ENCODE measurements around the gene LIPM.

LIPM gene

DNA sequence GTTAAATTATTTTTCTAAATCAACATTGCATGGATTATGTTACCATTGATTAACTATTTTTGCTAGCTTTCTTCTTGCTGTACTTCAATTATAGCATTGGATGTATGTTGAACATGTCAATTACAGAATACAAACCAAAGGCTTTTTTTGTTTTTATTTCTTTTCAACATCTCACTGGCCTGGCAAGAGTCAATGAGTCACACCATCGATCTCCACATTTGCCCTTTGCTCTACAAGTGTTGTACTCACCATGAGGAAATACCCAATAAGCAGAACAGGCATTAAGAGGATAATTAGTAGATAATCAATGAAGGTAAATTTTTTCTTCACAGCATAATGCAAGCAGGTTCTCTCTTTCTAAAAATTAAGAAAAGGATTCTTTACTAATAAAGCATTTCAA, 25.8 kb downstream of the LIPM start:
- Histone ChIP-seq H3K4me1 (ENCODE audit: control insufficient read depth in 2 of 2, insufficient read depth in 1 of 2, low read depth in 1 of 2, low read length in 2 of 2) (no peaks in the 10 kb centered on the region), H3K9me3 (replicated peaks in 1 of 2; ENCODE audit: control insufficient read depth in 2 of 2, insufficient read depth in 1 of 2, low read depth in 1 of 2, low read length in 2 of 2) (no peaks in the 10 kb centered on the region), H4K8ac (ENCODE audit: low read depth, low read length) (no peak overlapping the region), H3K27ac (replicated peaks; ENCODE audit: low read length) (no peak overlapping the region), H3K4me2 (ENCODE audit: insufficient read depth, low read length, poor library complexity, severe bottlenecking) (no peak overlapping the region), H3K18ac (ENCODE audit: low read length) (no peak overlapping the region), H2BK120ac (ENCODE audit: low read depth, low read length) (no peak overlapping the region), H3K23ac (ENCODE audit: low read depth, low read length, poor library complexity) (no peak overlapping the region), H3K36me3 (replicated peaks in 1 of 2; ENCODE audit: control insufficient read depth in 2 of 2, insufficient read depth in 2 of 2, low read length in 2 of 2) (no peaks in the 10 kb centered on the region), H2AK5ac (ENCODE audit: low read depth, low read length) (no peak overlapping the region), H3K4ac (ENCODE audit: low read length) (no peak overlapping the region), H2BK15ac (ENCODE audit: low read length) (no peak overlapping the region), H3K79me1 (ENCODE audit: low read depth, low read length) (no peaks in the 10 kb centered on the region), H2BK5ac (ENCODE audit: low read length) (no peak overlapping the region), H2BK12ac (ENCODE audit: low read length) (no peak overlapping the region), H3K14ac (ENCODE audit: low read length) (no peak overlapping the region), H3K9ac (ENCODE audit: low read depth, low read length, poor library complexity) (no peak overlapping the region), H3K27me3 (ENCODE audit: control insufficient read depth in 3 of 3, insufficient read depth in 3 of 3, low read depth in 1 of 3, low read length in 3 of 3) (peaks cover 0 to 2% (median 0%) of the 10 kb centered on the region in 3 experiments), H3K4me3 (ENCODE audit: low read length in 2 of 2) (no peak overlapping the region), H4K91ac (ENCODE audit: low read depth, low read length, poor library complexity) (no peak overlapping the region), H2AFZ (ENCODE audit: low read length) (no peak overlapping the region)
- DNase-seq (ENCODE audit: low spot score): no peak
- no CpG with 5 or more reads among the region's 1 CpG for WGBS, 2 donors (ENCODE audit: extremely low coverage in 2 of 2, insufficient read length in 2 of 2, insufficient replicate concordance in 1 of 2)

GRCh38 chr10:88830643-88831268, 28.2 kb downstream of the LIPM start:
- Histone ChIP-seq H3K18ac (ENCODE audit: low read length) (no peak overlapping the region), H3K36me3 (replicated peaks in 1 of 2; ENCODE audit: control insufficient read depth in 2 of 2, insufficient read depth in 2 of 2, low read length in 2 of 2) (no peaks in the 10 kb centered on the region), H3K9me3 (replicated peaks in 1 of 2; ENCODE audit: control insufficient read depth in 2 of 2, insufficient read depth in 1 of 2, low read depth in 1 of 2, low read length in 2 of 2) (no peaks in the 10 kb centered on the region), H3K4me3 (ENCODE audit: low read length in 2 of 2) (no peak overlapping the region), H2BK12ac (ENCODE audit: low read length) (no peak overlapping the region), H3K79me1 (ENCODE audit: low read depth, low read length) (no peaks in the 10 kb centered on the region), H3K27ac (replicated peaks; ENCODE audit: low read length) (no peak overlapping the region), H3K14ac (ENCODE audit: low read length) (no peak overlapping the region), H2BK15ac (ENCODE audit: low read length) (no peak overlapping the region), H3K27me3 (ENCODE audit: control insufficient read depth in 3 of 3, insufficient read depth in 3 of 3, low read depth in 1 of 3, low read length in 3 of 3) (peaks cover 0 to 7% (median 0%) of the 10 kb centered on the region in 3 experiments), H4K8ac (ENCODE audit: low read depth, low read length) (no peak overlapping the region), H4K91ac (ENCODE audit: low read depth, low read length, poor library complexity) (no peak overlapping the region), H2AFZ (ENCODE audit: low read length) (no peak overlapping the region), H3K4ac (ENCODE audit: low read length) (no peak overlapping the region), H2BK120ac (ENCODE audit: low read depth, low read length) (no peak overlapping the region), H2AK5ac (ENCODE audit: low read depth, low read length) (no peak overlapping the region), H3K9ac (ENCODE audit: low read depth, low read length, poor library complexity) (no peak overlapping the region), H3K23ac (ENCODE audit: low read depth, low read length, poor library complexity) (no peak overlapping the region), H3K4me1 (ENCODE audit: control insufficient read depth in 2 of 2, insufficient read depth in 1 of 2, low read depth in 1 of 2, low read length in 2 of 2) (no peaks in the 10 kb centered on the region), H3K4me2 (ENCODE audit: insufficient read depth, low read length, poor library complexity, severe bottlenecking) (no peak overlapping the region), H2BK5ac (ENCODE audit: low read length) (no peak overlapping the region)
- no peak for DNase-seq (ENCODE audit: low spot score)
- WGBS, 2 donors (ENCODE audit: extremely low coverage in 2 of 2, insufficient read length in 2 of 2, insufficient replicate concordance in 1 of 2): no CpG with 5 or more reads among the region's 9 CpGs

DNA sequence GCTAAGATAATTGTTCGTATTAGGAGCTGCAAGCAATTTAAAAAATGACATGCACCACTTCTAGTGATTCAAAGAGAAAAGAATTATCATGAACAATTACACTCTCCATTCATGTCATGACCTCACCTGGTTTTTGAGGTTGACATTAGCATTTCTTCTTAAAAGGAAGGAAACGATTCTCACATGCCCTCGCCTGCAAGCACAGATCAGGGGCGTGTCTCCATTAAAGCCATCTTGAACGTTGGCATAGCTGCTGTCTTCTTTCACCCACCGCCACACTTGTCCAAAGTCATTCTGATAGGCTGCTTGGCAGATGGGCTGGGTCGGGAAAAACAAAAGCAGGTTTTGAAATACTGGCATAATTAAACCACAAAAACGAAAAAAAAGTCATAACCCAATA, 29.2 kb downstream of the LIPM start:
- Histone ChIP-seq H3K79me1 (ENCODE audit: low read depth, low read length) (no peaks in the 10 kb centered on the region), H3K4ac (ENCODE audit: low read length) (no peak overlapping the region), H3K4me1 (ENCODE audit: control insufficient read depth in 2 of 2, insufficient read depth in 1 of 2, low read depth in 1 of 2, low read length in 2 of 2) (no peaks in the 10 kb centered on the region), H2AFZ (ENCODE audit: low read length) (no peak overlapping the region), H2BK5ac (ENCODE audit: low read length) (no peak overlapping the region), H3K4me3 (ENCODE audit: low read length in 2 of 2) (no peak overlapping the region), H3K18ac (ENCODE audit: low read length) (no peak overlapping the region), H3K36me3 (replicated peaks in 1 of 2; ENCODE audit: control insufficient read depth in 2 of 2, insufficient read depth in 2 of 2, low read length in 2 of 2) (no peaks in the 10 kb centered on the region), H2AK5ac (ENCODE audit: low read depth, low read length) (no peak overlapping the region), H3K9ac (ENCODE audit: low read depth, low read length, poor library complexity) (no peak overlapping the region), H2BK12ac (ENCODE audit: low read length) (no peak overlapping the region), H3K14ac (ENCODE audit: low read length) (no peak overlapping the region), H2BK15ac (ENCODE audit: low read length) (no peak overlapping the region), H3K27ac (replicated peaks; ENCODE audit: low read length) (no peak overlapping the region), H2BK120ac (ENCODE audit: low read depth, low read length) (no peak overlapping the region), H3K27me3 (ENCODE audit: control insufficient read depth in 3 of 3, insufficient read depth in 3 of 3, low read depth in 1 of 3, low read length in 3 of 3) (peaks cover 0 to 10% (median 0%) of the 10 kb centered on the region in 3 experiments), H4K8ac (ENCODE audit: low read depth, low read length) (no peak overlapping the region), H4K91ac (ENCODE audit: low read depth, low read length, poor library complexity) (no peak overlapping the region), H3K9me3 (replicated peaks in 1 of 2; ENCODE audit: control insufficient read depth in 2 of 2, insufficient read depth in 1 of 2, low read depth in 1 of 2, low read length in 2 of 2) (no peaks in the 10 kb centered on the region), H3K23ac (ENCODE audit: low read depth, low read length, poor library complexity) (no peak overlapping the region), H3K4me2 (ENCODE audit: insufficient read depth, low read length, poor library complexity, severe bottlenecking) (no peak overlapping the region)
- WGBS, 2 donors (ENCODE audit: extremely low coverage in 2 of 2, insufficient read length in 2 of 2, insufficient replicate concordance in 1 of 2): no CpG with 5 or more reads among the region's 8 CpGs
- no peak for DNase-seq (ENCODE audit: low spot score)

DNA sequence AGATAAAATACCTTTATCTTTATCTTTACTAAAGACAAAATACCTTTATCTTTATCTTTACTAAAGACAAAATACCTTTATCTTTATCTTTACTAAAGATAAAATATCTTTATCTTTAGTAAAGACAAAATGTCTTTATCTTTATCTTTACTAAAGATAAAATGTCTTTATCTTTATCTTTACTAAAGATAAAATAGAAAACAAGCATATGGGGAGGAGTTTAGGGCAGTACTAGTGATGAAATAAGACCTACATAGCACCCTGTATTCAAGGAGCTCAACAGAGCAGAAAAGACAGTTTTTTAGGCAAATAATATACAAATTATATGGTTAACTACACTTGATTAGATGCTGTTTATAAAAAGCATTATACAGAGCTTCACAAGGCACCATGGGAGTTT, 29.8 kb downstream of the LIPM start:
- no peak overlapping the region for H2BK120ac ChIP-seq (ENCODE audit: low read depth, low read length)
- H3K9me3 ChIP-seq (replicated peaks in 1 of 2; ENCODE audit: control insufficient read depth in 2 of 2, insufficient read depth in 1 of 2, low read depth in 1 of 2, low read length in 2 of 2): no peaks in the 10 kb centered on the region
- H4K8ac ChIP-seq (ENCODE audit: low read depth, low read length): no peak overlapping the region
- DNase-seq (ENCODE audit: low spot score): no peak
- no peaks in the 10 kb centered on the region for H3K36me3 ChIP-seq (replicated peaks in 1 of 2; ENCODE audit: control insufficient read depth in 2 of 2, insufficient read depth in 2 of 2, low read length in 2 of 2)
- no peak overlapping the region for H4K91ac ChIP-seq (ENCODE audit: low read depth, low read length, poor library complexity)
- no peak overlapping the region for H2AK5ac ChIP-seq (ENCODE audit: low read depth, low read length)
- no peak overlapping the region for H3K27ac ChIP-seq (replicated peaks; ENCODE audit: low read length)
- no peak overlapping the region for H2BK12ac ChIP-seq (ENCODE audit: low read length)
- no peak overlapping the region for H3K4ac ChIP-seq (ENCODE audit: low read length)
- no peak overlapping the region for H3K23ac ChIP-seq (ENCODE audit: low read depth, low read length, poor library complexity)
- H3K27me3 ChIP-seq (ENCODE audit: control insufficient read depth in 3 of 3, insufficient read depth in 3 of 3, low read depth in 1 of 3, low read length in 3 of 3): peaks cover 0 to 11% (median 0%) of the 10 kb centered on the region in 3 experiments
- no peak overlapping the region for H3K4me3 ChIP-seq (ENCODE audit: low read length in 2 of 2)
- no peaks in the 10 kb centered on the region for H3K79me1 ChIP-seq (ENCODE audit: low read depth, low read length)
- no peaks in the 10 kb centered on the region for H3K4me1 ChIP-seq (ENCODE audit: control insufficient read depth in 2 of 2, insufficient read depth in 1 of 2, low read depth in 1 of 2, low read length in 2 of 2)
- no peak overlapping the region for H3K18ac ChIP-seq (ENCODE audit: low read length)
- H3K9ac ChIP-seq (ENCODE audit: low read depth, low read length, poor library complexity): no peak overlapping the region
- no peak overlapping the region for H3K4me2 ChIP-seq (ENCODE audit: insufficient read depth, low read length, poor library complexity, severe bottlenecking)
- no peak overlapping the region for H2AFZ ChIP-seq (ENCODE audit: low read length)
- H2BK15ac ChIP-seq (ENCODE audit: low read length): no peak overlapping the region
- H3K14ac ChIP-seq (ENCODE audit: low read length): no peak overlapping the region
- no peak overlapping the region for H2BK5ac ChIP-seq (ENCODE audit: low read length)

All from neuronal stem cell (in vitro differentiated cells).